OCI-LY1 (cell line): ENCODE measurements around the gene COTL1.
"Not testable (repeated sequence)": the region's sequence is repeated elsewhere in the genome, so short reads cannot be mapped to it uniquely, and the experiment has no call there.

Experiments
- H2AFZ ChIP-seq: fragments of 200-600 bp; sonication (generic), shearing (Covaris generic); 2 replicates; pipeline ENCODE4 v1.6.0; 2014; ENCODE audit warnings: antibody characterized with exemption, mild to moderate bottlenecking, low read length
- H3F3A ChIP-seq: fragments of 200-600 bp; sonication (generic), shearing (Covaris generic); 2 replicates; pipeline ENCODE4 v1.6.0; 2014; ENCODE audit warnings: mild to moderate bottlenecking, antibody characterized with exemption, low read length, moderate library complexity; ENCODE audit not compliant: insufficient read depth
- H3K27ac ChIP-seq: fragments of 200-600 bp; sonication (generic); 2 replicates; pipeline ENCODE4 v1.5.1; 2014; ENCODE audit warnings: low read length, mixed run types, mild to moderate bottlenecking, low read depth; ENCODE audit not compliant: poor library complexity, severe bottlenecking
- H3K27me3 ChIP-seq: fragments of 200-600 bp; sonication (generic); 2 replicates; pipeline ENCODE4 v1.6.0; 2014; ENCODE audit warnings: antibody characterized with exemption, mild to moderate bottlenecking, low read length, moderate library complexity; ENCODE audit not compliant: insufficient read depth
- H3K36me3 ChIP-seq: fragments of 200-600 bp; sonication (generic); 2 replicates; pipeline ENCODE4 v1.6.1; 2014; ENCODE audit warnings: mild to moderate bottlenecking, antibody characterized with exemption, low read length, moderate library complexity, mixed read lengths; ENCODE audit not compliant: insufficient read depth
- H3K4me1 ChIP-seq: fragments of 200-600 bp; sonication (generic); 2 replicates; pipeline ENCODE4 v1.5.1; 2014; ENCODE audit warnings: mild to moderate bottlenecking, low read length, moderate library complexity; ENCODE audit not compliant: insufficient read depth, severe bottlenecking
- H3K4me2 ChIP-seq: fragments of 200-600 bp; sonication (generic), shearing (Covaris generic); 2 replicates; pipeline ENCODE4 v1.6.1; 2014; ENCODE audit warnings: low read length
- H3K4me3 ChIP-seq: fragments of 200-600 bp; sonication (generic); 2 replicates; pipeline ENCODE4 v1.5.1; 2014; ENCODE audit warnings: low read length, low read depth, mild to moderate bottlenecking, mixed read lengths; ENCODE audit not compliant: poor library complexity, severe bottlenecking
- H3K79me2 ChIP-seq: fragments of 200-600 bp; shearing (Covaris generic); 2 replicates; pipeline ENCODE4 v1.6.1; 2016; ENCODE audit warnings: mixed run types, low read length, mixed read lengths; ENCODE audit not compliant: insufficient read depth
- H3K9ac ChIP-seq: fragments of 200-600 bp; sonication (generic), shearing (Covaris generic); 2 replicates; pipeline ENCODE4 v1.6.1; 2014; ENCODE audit warnings: mild to moderate bottlenecking, low read length, mixed read lengths
- H3K9me2 ChIP-seq: fragments of 200-600 bp; sonication (generic), shearing (Covaris generic); 2 replicates; pipeline ENCODE4 v1.6.1; 2014; ENCODE audit warnings: low read depth, mild to moderate bottlenecking, low read length, mixed read lengths
- H3K9me3 ChIP-seq: fragments of 200-600 bp; shearing (Covaris generic); 2 replicates; pipeline ENCODE4 v1.6.1; 2014; ENCODE audit warnings: low read length, mixed read lengths
- H4K20me1 ChIP-seq: fragments of 200-600 bp; sonication (generic), shearing (Covaris generic); 2 replicates; pipeline ENCODE4 v1.6.0; 2016; ENCODE audit warnings: mild to moderate bottlenecking, low read length; ENCODE audit not compliant: insufficient read depth
- EZH2 ChIP-seq: fragments of 200-600 bp; sonication (generic), shearing (Covaris generic); IDR thresholded peaks from 2 replicates; pipeline ENCODE4 v1.8.0; 2017; ENCODE audit warnings: borderline replicate concordance, mixed run types, mild to moderate bottlenecking, antibody characterized with exemption, low read length, moderate library complexity, mixed read lengths
- TF ChIP-seq, protein P1 (sequence below): fragments of 200-600 bp; sonication (generic), shearing (Covaris generic); IDR thresholded peaks from 2 replicates; pipeline ENCODE4 v1.5.1; 2017; ENCODE audit warnings: mild to moderate bottlenecking, antibody characterized with exemption, low read length, moderate library complexity, mixed read lengths

Gene COTL1

DNA sequence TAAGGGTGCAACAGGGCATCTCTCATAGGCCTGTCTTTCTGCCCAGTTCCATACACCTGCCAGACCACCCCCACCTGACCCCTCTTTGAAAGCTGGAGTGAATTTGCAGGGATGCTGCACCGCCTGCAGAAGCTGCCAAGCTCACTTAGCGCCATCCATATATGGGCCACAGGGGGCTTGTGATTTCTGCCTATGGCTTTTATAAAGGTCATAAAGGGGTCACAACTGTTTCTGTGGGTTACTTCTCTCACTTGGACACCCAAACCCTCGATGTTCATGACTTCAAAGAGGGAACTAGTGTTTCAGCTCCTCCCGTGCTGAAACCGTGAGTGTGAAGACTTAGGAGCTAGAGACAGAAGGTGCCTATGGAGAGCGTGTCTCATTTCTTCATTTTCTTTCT is 89.6 kb downstream of the COTL1 start:
- H3F3A ChIP-seq: no peaks in the 10 kb centered on the region
- H3K4me1 ChIP-seq: no peaks in the 10 kb centered on the region
- H2AFZ ChIP-seq: no peak overlapping the region
- H3K27me3 ChIP-seq: peaks cover 33% of the 10 kb centered on the region; the same call in 1 of the 2 replicates
- H3K9ac ChIP-seq: no peak overlapping the region
- H4K20me1 ChIP-seq: no peaks in the 10 kb centered on the region
- no peaks in the 10 kb centered on the region for H3K9me2 ChIP-seq
- no peak overlapping the region for H3K27ac ChIP-seq
- H3K79me2 ChIP-seq: no peaks in the 10 kb centered on the region
- H3K9me3 ChIP-seq: peaks cover 13% of the 10 kb centered on the region; the same call in 1 of the 2 replicates
- TF ChIP-seq EZH2: no peak
- TF ChIP-seq, protein P1, sequence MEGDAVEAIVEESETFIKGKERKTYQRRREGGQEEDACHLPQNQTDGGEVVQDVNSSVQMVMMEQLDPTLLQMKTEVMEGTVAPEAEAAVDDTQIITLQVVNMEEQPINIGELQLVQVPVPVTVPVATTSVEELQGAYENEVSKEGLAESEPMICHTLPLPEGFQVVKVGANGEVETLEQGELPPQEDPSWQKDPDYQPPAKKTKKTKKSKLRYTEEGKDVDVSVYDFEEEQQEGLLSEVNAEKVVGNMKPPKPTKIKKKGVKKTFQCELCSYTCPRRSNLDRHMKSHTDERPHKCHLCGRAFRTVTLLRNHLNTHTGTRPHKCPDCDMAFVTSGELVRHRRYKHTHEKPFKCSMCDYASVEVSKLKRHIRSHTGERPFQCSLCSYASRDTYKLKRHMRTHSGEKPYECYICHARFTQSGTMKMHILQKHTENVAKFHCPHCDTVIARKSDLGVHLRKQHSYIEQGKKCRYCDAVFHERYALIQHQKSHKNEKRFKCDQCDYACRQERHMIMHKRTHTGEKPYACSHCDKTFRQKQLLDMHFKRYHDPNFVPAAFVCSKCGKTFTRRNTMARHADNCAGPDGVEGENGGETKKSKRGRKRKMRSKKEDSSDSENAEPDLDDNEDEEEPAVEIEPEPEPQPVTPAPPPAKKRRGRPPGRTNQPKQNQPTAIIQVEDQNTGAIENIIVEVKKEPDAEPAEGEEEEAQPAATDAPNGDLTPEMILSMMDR: no peak
- H3K4me3 ChIP-seq: no peak overlapping the region
- no peaks in the 10 kb centered on the region; the same call in 1 of the 2 replicates for H3K36me3 ChIP-seq
- no peak overlapping the region for H3K4me2 ChIP-seq

DNA sequence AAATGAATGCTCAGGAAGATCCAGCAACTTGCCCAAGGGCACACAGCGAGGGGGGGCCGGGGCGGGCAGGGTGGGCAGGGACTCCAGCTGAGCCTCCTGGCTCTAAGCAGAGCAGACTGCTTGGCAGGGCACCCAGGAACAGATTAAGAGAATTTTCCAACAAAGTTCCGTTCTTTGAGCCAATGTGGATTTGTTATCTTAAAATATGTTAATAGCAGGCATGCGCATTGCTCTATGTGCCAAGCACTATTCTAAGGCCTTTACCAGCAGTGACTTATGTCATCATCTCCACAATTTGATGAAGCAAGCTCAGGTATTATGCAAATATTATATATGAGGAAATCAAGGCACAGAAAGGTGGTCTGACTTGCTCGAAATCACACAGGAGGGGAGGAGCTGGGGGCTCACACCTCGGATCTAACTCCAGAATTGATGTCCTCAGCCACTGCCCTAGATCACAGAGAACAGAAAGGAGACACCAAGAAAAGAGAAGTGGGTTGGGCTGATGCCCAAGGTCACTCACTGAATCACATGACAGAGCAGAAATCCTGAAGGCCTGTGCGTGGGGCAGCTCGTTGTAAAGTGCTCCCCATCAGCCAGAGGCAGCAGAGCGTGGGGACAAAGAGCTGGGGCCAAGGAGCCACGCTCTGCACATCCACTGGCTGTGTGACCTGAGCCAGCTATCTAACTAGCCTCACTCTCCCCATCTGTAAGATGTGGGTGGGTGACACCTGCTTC is 90.2 kb downstream of the COTL1 start:
- Histone ChIP-seq H3F3A (no peaks in the 10 kb centered on the region), H3K9me3 (peaks cover 13% of the 10 kb centered on the region; the same call in 1 of the 2 replicates), H2AFZ (no peak overlapping the region), H3K4me1 (no peaks in the 10 kb centered on the region), H3K9ac (no peak overlapping the region), H3K9me2 (no peaks in the 10 kb centered on the region), H3K4me3 (no peak overlapping the region), H4K20me1 (no peaks in the 10 kb centered on the region), H3K4me2 (no peak overlapping the region), H3K36me3 (no peaks in the 10 kb centered on the region; the same call in 1 of the 2 replicates), H3K27ac (no peak overlapping the region), H3K27me3 (peaks cover 28% of the 10 kb centered on the region; the same call in 1 of the 2 replicates), H3K79me2 (no peaks in the 10 kb centered on the region)
- TF ChIP-seq, protein P1: no peak
- TF ChIP-seq EZH2: no peak

DNA sequence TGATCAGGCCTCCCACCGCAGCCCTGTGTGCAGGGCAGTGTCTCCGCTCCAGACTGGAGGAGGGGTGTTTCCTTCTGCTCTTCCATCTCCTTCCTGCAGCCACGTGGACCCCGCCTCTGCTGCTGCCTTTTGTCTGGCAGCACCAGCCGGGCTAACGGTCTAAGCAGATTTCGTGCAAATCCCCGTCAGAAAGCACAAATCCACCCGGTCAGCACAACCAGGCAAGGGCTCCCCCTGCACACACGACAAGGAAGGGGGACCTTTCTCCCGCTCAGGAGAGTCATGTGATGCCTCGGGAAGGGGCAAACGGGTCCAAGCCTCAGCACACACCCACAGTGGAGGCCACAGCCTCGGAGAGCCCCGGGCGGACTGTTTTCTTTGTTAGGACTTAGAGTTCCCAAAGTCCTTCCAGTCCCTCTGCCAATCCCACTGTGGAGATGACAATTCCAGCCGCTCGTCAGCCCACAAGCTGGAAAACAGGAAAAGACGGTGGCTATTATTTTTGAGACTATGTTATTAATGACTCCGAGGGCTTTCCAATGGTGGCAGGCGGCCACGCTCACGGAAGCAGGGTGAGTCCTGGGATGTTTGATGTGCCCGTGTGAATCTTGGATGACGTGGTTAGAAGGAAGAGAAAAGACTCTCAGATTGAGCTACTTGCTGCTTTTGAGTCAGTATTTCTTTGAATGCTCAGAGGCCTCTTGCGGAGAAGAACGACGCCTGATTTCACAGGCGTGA is 90.9 kb downstream of the COTL1 start:
- no peak overlapping the region for H2AFZ ChIP-seq
- no peak overlapping the region for H3K9ac ChIP-seq
- H3K4me3 ChIP-seq: no peak overlapping the region
- no peaks in the 10 kb centered on the region for H3F3A ChIP-seq
- H4K20me1 ChIP-seq: no peaks in the 10 kb centered on the region
- H3K27ac ChIP-seq: no peak overlapping the region
- no peaks in the 10 kb centered on the region for H3K9me2 ChIP-seq
- H3K4me2 ChIP-seq: no peak overlapping the region
- TF ChIP-seq EZH2: no peak
- no peaks in the 10 kb centered on the region for H3K4me1 ChIP-seq
- peaks cover 13% of the 10 kb centered on the region; the same call in 1 of the 2 replicates for H3K9me3 ChIP-seq
- H3K27me3 ChIP-seq: peaks cover 25% of the 10 kb centered on the region; the same call in 1 of the 2 replicates
- no peaks in the 10 kb centered on the region for H3K79me2 ChIP-seq
- H3K36me3 ChIP-seq: no peaks in the 10 kb centered on the region; the same call in 1 of the 2 replicates

DNA sequence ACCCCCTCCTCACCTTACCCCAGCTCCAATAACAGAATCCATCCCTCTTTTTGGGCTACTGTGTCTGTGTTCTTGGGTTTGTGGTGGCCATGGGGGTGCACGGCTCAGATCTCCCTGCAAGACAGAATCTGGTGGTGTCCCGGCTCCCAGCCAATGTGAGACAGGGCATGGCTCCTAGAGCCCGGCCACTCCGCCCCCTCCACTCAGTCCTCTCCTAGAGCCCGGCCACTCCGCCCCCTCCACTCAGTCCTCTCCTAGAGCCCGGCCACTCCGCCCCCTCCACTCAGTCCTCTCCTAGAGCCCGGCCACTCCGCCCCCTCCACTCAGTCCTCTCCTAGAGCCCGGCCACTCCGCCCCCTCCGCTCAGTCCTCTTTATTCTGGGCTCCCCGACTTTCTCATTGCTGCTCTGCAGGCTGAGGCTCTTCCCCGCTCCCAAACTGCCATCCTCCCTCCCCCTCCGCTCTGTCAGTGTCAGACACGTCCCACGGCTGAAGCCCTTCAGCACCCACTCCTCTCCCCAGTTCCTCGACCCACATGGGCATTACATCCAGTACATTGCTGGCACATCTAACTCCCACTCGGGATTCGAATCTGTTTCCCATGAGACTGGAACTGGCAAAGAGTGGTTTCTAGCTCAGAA is 92.8 kb downstream of the COTL1 start:
- peaks cover 12% of the 10 kb centered on the region; the same call in 1 of the 2 replicates for H3K27me3 ChIP-seq
- H3F3A ChIP-seq, H2AFZ ChIP-seq, H3K4me2 ChIP-seq, H3K79me2 ChIP-seq, H3K9ac ChIP-seq, H3K4me3 ChIP-seq, H3K9me2 ChIP-seq, H3K36me3 ChIP-seq, H3K4me1 ChIP-seq, H4K20me1 ChIP-seq, H3K27ac ChIP-seq: not testable (repeated sequence)
- H3K9me3 ChIP-seq: peaks cover 11% of the 10 kb centered on the region; the same call in 1 of the 2 replicates
